Activated CD8-positive, alpha-beta memory T cell treated with anti-CD3 and anti-CD28 coated beads for 4 hours (primary cell): ENCODE measurements around the gene SLC25A48.
"Not testable (repeated sequence)": the region's sequence is repeated elsewhere in the genome, so short reads cannot be mapped to it uniquely, and the experiment has no call there.

ENCODE experiments used
- DNase-seq, 2 donors: peaks; one replicate each; pipeline ENCODE4 v3.0.0-alpha.2; 2020; ENCODE audit warnings: low read depth in 2 of 2

SLC25A48 gene

GRCh38 chr5:135857630-135858311 is 23.3 kb downstream of the SLC25A48 start:
- DNase-seq = no peak

GRCh38 chr5:135859186-135859585 is 24.7 kb downstream of the SLC25A48 start:
- DNase-seq = not testable (repeated sequence)

GRCh38 chr5:135859641-135860040 is 25.2 kb downstream of the SLC25A48 start:
- no peak for DNase-seq

- no peak for DNase-seq
These were observed 27.2 kb downstream of the SLC25A48 start for GRCh38 chr5:135861641-135862040.

GRCh38 chr5:135862086-135862485 is 27.6 kb downstream of the SLC25A48 start:
- DNase-seq = no peak

GRCh38 chr5:135862744-135863143 is 28.3 kb downstream of the SLC25A48 start:
- no peak for DNase-seq

- DNase-seq = no peak
These were observed 30.3 kb downstream of the SLC25A48 start for GRCh38 chr5:135864503-135865435.

- no peak for DNase-seq
These were observed 31.6 kb downstream of the SLC25A48 start for GRCh38 chr5:135866016-135866415.

GRCh38 chr5:135867599-135867998 is 33.1 kb downstream of the SLC25A48 start:
- DNase-seq = no peak

- no peak for DNase-seq
These were observed 34.2 kb downstream of the SLC25A48 start for GRCh38 chr5:135868681-135869080.

- no peak for DNase-seq
These were observed 34.8 kb downstream of the SLC25A48 start for GRCh38 chr5:135869276-135869675.

- DNase-seq = no peak
These were observed 35.5 kb downstream of the SLC25A48 start for GRCh38 chr5:135869935-135870334.

- no peak for DNase-seq
These were observed 36.9 kb downstream of the SLC25A48 start for GRCh38 chr5:135871268-135871915.

GRCh38 chr5:135873831-135874230 is 39.4 kb downstream of the SLC25A48 start:
- no peak for DNase-seq

GRCh38 chr5:135874461-135874860 is 40.0 kb downstream of the SLC25A48 start:
- DNase-seq = no peak

GRCh38 chr5:135875567-135875966 is 41.1 kb downstream of the SLC25A48 start:
- no peak for DNase-seq

GRCh38 chr5:135876146-135876545 is 41.7 kb downstream of the SLC25A48 start:
- no peak for DNase-seq

GRCh38 chr5:135877570-135878155 is 43.2 kb downstream of the SLC25A48 start:
- no peak for DNase-seq

- no peak for DNase-seq
These were observed 43.7 kb downstream of the SLC25A48 start for GRCh38 chr5:135878156-135878620.

GRCh38 chr5:135879591-135879990 is 45.1 kb downstream of the SLC25A48 start:
- DNase-seq = no peak

GRCh38 chr5:135880278-135880677 is 45.8 kb downstream of the SLC25A48 start:
- DNase-seq = no peak

- no peak for DNase-seq
These were observed 46.3 kb downstream of the SLC25A48 start for GRCh38 chr5:135880801-135881200.
